ENCODE measurements around the gene CBX6. TPM values are rescaled to one million over a fixed set of nuclear protein-coding genes. Genes with fewer than 3 reads are reported as not detected.

CBX6 gene
- total and polyA plus RNA-seq, 10 of the 15 experiments (the other 5 are each of a cell fraction or from before 2014, with no cell fraction given): 3.6 to 142 (median 37.4) TPM

GRCh38 chr22:38832005-38832978 lies 39.7 kb downstream of the CBX6 start (continued):
- TF ChIP-seq POU2F2 (IDR thresholded peaks at IDR 0.05; ENCODE audit: borderline replicate concordance, low read depth, low read length): no peak

- 50% methylated on average over 16 of the region's 16 CpGs for WGBS (ENCODE audit: insufficient coverage, insufficient replicate concordance, low lambda C conversion rate, missing lambda C conversion rate)
- RAD21 ChIA-PET (ENCODE audit: unreplicated experiment): no interaction called here
- Histone ChIP-seq H3K27me3 (replicated peaks in 1 of 2; ENCODE audit: control insufficient read depth in 2 of 2, insufficient read depth in 2 of 2, low read length in 1 of 2) (no peaks in the 10 kb centered on the region), H3K4me1 (ENCODE audit: control insufficient read depth, insufficient read depth, low read length) (no peaks in the 10 kb centered on the region), H3K9me3 (replicated peaks; ENCODE audit: control insufficient read depth, insufficient read depth, low read length) (no peaks in the 10 kb centered on the region), H2AFZ (ENCODE audit: control insufficient read depth, low read depth, low read length) (no peak overlapping the region), H3K4me2 (ENCODE audit: control insufficient read depth, insufficient read depth) (no peak overlapping the region), H3K4me3 (no peak overlapping the region), H3K36me3 (ENCODE audit: control insufficient read depth in 2 of 2, insufficient read depth in 2 of 2, low read length in 1 of 2) (no peaks in the 10 kb centered on the region), H4K20me1 (ENCODE audit: control insufficient read depth, insufficient read depth) (no peaks in the 10 kb centered on the region), H3K27ac (ENCODE audit: control insufficient read depth, insufficient read depth) (no peak overlapping the region), H3K79me2 (ENCODE audit: control insufficient read depth, insufficient read depth, low read length) (no peaks in the 10 kb centered on the region), H3K9ac (ENCODE audit: control insufficient read depth, insufficient read depth, low read length) (no peak overlapping the region)
- POLR2A ChIA-PET: no interaction called here
- CTCF ChIA-PET: no interaction called here
- FAIRE-seq (no peak), ATAC-seq (no peak), DNase-seq (ENCODE audit: low read depth, low spot score) (no peak)
- intact Hi-C loops (cut with micrococcal nuclease; ENCODE audit: unreplicated experiment): no loop called here
- in situ Hi-C loops (cut with MboI): no loop called here
- SMC1A ChIA-PET (ENCODE audit: uncharacterized antibody, unreplicated experiment): no interaction called here
- BruUV-seq (replicated peaks): no TSS peak
- TF ChIP-seq SKIL (IDR thresholded peaks at IDR 0.05; ENCODE audit: low read depth, poor library complexity, severe bottlenecking): no peak
- no peak for TF ChIP-seq KLF5 (IDR thresholded peaks at IDR 0.05; ENCODE audit: partially characterized antibody)
- TF ChIP-seq NFXL1 (IDR thresholded peaks at IDR 0.05; ENCODE audit: borderline replicate concordance): no peak
- no peak for TF ChIP-seq PAX8 (IDR thresholded peaks at IDR 0.05)
- no peak for TF ChIP-seq ZSCAN29 (IDR thresholded peaks at IDR 0.05)
- TF ChIP-seq CEBPZ (IDR thresholded peaks at IDR 0.05; ENCODE audit: low read depth, low read length): no peak
- TF ChIP-seq KAT2A (conservative IDR thresholded peaks at IDR 0.05; ENCODE audit: control insufficient read depth, low read depth, low read length): no peak
- TF ChIP-seq SPI1 (IDR thresholded peaks at IDR 0.05; ENCODE audit: borderline replicate concordance, insufficient read depth, low read depth, low read length): no peak
- no peak for TF ChIP-seq GATAD2B (conservative IDR thresholded peaks at IDR 0.05; ENCODE audit: low read depth)
- TF ChIP-seq CREB1 (IDR thresholded peaks at IDR 0.05; ENCODE audit: low read depth): no peak
- TF ChIP-seq PAX5 (IDR thresholded peaks at IDR 0.05; ENCODE audit: borderline replicate concordance, low read depth, low read length): no peak
- no peak for TF ChIP-seq USF2 (IDR thresholded peaks at IDR 0.05; ENCODE audit: borderline replicate concordance, low read depth, low read length)
Observed at GRCh38 chr22:38831166-38831945, 40.7 kb downstream of the CBX6 start.
